CD4-positive, alpha-beta T cell treated with Interleukin-6 for 4 hours (primary cell): ENCODE measurements around the gene TMEM163.

Source experiments
- DNase-seq: peaks from one replicate; pipeline ENCODE4 v3.0.0-alpha.2; 2020; ENCODE audit warnings: mixed read lengths

Gene TMEM163

DNA sequence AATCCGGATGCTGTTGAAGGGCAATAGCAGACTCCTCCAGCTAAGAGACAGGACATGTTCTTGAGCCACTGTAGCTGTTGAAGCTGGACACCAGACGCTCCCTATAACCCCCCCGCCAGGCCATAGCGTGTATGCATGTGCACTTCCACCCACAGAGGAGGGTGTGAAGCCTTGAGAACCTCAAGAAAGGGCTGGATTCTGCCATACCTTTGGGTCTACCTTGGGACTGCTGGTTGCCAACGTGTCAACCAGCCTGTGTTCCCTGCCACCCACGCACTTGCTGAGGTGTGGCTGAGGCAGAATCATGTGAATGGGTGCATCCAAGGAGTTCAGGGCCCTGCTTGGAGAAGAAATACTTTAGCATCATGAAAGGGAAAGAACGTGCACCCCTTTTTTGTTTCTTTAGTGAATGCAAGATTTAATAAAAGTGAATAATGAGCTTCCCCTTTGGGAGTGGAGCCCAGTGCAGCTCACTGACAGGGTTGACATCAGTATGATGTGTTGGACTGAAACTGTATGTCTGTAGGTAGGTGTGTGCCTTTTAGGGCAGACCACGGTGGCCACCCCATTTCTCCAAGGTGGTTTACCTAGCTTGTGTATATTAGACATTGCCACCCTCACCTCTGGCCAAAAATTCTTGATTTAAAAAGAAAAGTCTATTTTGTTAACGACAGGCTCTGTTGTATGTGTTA, 266.6 kb downstream of the TMEM163 start:
- DNase-seq = no peak

DNA sequence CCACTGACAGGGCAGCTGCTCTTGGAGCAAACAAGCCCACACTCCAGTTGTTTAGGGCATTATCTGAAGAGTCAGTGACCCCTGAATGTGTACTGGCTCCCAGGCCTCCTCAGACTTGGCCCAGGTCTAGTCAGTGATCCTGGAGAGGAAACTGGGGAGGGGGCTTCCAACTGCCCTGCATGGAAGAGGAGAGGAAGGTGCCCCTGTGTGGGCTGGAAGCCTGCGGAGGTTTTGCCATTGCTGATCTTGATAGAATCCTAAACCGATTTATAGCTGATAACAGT, 267.5 kb downstream of the TMEM163 start:
- no peak for DNase-seq

DNA sequence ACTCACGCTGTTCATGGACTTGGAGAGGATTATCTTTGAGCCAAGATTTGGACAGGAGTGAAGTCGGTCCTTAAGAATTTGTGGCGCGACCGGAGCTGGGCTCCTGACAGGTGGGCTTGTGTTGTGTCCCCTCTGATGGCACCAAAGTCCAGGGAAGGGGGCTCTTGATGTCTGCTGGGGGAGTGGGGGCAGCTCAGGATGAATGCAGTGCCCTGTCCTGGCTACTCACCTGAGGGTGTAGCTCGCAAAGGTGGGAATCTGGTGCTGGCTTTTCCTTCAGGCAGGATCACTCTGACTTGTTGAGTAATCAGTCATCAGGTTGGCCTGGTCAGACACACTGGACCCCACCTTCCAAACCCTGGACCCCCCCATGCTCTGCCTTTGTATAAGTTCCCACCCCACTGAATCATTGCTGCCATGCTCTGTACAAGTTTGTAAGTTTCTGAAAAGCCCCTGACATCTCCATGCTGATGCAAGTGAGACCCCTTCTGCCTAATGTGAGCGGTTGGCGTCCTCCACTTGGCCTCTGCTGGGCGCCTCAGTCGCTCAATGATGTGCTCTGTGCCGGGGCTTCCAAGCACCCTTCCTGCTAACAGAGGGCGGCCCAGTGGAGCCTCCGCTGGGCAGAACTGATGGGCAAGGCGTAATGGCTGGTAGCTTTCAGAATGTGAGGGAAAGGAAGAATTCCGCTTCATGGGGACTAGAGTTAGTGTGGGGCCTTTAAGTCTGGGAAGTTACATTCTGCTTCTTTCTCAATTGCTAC, 268.9 kb downstream of the TMEM163 start:
- DNase-seq = no peak

DNA sequence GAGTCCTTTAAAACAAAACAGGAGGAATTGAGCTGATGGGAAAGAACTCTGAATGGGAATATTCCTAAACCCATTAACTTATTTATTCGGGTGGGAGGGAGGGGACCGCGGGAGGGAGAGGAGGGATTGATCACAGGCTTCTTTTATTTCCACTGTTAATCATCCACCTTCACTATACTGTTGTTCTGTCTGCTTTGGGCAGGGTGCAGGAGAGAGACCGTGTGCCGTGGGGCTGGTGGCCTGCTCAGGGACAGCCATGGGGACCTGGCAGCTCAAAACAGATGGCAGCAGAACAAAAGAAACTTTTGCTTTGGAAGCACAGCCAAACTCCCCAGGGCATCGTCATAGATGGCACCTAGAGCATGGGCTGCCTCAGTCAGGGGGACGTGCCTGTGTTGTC, 269.6 kb downstream of the TMEM163 start:
- DNase-seq = no peak

DNA sequence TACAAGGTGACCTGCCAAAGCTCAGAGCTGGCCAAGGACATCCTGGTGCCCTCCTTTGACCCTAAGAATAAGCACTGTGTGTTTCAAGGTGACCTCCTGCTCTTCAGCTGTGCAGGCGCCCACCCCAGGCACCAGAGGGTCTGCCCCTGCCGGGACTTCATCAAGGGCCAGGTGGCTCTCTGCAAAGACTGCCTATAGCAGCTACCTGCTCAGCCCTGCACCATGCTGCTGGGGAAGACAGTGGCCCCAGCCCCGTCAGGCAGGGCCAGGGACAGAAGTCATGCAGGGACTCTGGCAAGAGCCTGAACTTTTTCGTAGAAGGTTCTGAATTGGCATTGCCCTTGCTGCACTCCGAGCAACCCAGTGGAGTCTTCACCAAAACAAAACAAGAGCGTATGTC, 270.1 kb downstream of the TMEM163 start:
- no peak for DNase-seq

DNA sequence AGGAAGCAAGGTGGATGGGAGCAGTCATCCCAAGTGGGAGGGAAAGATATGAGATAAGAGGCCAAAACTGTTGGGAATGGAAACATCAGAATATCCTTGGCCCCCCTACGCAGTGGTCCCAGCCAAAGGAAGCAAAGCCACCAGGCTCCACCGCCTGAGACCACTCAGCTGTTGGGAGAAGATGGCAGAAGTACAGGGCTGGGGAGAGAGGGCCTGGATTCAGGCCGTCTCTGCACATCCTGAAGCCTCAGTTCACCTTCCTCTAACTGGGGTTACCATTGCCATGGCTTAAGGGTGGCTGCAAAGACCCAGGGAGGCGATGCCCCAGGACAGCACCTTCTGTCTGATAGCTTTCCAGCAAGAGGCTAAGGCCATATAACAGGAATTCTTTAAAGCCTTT, 271.1 kb downstream of the TMEM163 start:
- DNase-seq = no peak

DNA sequence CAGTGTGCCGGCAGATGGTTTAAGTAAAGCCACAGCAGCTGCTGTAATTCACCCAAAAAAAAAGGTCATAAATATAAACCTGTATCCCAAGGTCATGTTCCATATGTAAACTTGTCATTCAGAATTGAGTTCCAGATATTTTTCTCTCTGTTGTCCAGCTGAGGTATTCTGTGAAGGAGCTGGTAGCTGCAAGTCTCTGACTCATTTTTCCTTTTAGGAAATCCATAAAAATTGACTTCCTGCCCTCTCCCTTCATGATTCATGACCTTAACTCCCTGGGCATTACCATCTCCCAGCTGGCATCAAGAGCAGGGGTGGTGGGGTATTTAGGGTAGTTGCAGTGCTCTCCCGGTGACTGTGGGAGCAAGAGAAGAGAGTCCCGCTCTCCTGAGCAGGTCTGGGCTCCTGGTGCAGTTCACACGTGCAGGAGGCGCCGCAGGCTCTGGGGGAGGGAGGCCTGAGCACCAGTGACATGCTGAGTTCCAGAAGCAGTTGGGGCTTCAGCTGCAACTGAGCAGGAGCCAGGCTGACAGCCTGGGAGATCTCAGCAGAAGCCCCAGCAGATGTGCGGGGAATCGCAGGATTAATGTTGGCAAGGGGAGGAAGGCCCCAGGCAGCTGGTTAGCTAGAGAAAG, 272.3 kb downstream of the TMEM163 start:
- no peak for DNase-seq

DNA sequence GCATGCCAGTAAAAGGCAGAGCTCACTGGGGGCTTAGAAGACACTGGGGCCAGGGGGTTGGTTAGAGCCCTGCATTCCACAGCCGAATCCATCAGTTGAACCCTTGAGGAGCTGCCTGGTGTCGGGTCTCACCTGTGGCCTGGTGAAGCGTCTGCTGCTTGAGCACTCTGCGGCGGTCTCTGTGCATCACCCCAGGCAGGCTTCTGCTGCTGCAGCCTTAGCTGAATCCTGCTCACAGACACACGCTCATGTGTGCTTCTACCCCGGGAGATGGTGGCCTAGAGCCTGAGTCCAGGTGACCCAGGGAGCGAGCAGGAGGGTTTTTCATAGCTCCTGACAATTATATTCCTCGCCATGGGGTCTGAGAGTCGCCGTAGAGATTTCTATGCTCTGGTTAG, 272.8 kb downstream of the TMEM163 start:
- DNase-seq = no peak

DNA sequence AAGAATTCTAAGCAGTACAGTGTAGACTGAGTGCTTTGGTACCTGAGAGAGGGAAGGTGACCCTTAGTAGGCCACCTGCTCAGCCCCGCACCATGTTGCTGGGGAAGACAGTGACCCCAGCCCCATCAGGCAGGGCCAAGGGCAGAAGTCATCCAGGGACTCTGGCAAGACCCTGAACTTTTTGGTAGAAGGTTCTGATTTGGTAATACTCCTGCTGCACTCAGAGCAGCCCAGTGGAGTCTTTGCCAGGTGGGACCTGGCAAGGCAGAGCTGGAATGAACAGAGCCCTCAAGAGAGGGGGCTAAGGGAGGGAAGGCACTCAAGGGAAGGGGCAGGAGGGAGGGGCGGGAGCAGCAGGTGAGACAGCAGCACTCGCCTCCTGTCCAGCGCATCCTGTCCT, 273.7 kb downstream of the TMEM163 start:
- no peak for DNase-seq

DNA sequence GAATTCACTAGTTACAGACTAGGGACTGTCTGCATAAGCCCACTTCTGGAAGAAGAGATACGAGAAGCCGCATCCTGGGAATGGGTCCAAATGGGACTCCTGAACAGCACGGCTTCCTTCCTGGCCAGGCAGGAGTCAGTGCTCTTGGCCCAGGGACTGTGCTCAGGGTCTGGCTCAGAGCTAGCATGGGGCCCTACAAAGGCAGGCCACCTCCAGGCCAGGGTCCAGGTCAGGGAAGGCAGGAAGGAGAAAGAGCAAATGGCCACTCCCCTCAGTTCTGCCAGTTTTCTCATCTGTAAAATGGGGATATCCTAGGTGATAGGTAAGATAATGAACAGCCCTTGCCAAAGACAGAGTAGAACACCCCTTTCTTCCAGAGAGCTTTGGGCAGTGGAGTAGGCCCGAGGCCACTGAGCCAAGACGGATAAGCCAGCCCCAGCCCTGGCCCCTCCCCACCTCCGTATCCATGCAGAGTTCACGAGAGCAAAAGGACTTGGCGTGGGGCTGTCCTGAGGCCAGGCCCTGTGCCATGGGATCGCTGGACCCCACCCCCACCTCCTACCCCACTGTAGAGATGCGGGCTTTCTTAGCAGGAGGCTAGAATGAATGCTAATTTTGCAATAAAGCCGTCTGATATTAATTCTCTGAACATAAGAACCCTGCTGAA, 274.9 kb downstream of the TMEM163 start:
- DNase-seq = no peak

DNA sequence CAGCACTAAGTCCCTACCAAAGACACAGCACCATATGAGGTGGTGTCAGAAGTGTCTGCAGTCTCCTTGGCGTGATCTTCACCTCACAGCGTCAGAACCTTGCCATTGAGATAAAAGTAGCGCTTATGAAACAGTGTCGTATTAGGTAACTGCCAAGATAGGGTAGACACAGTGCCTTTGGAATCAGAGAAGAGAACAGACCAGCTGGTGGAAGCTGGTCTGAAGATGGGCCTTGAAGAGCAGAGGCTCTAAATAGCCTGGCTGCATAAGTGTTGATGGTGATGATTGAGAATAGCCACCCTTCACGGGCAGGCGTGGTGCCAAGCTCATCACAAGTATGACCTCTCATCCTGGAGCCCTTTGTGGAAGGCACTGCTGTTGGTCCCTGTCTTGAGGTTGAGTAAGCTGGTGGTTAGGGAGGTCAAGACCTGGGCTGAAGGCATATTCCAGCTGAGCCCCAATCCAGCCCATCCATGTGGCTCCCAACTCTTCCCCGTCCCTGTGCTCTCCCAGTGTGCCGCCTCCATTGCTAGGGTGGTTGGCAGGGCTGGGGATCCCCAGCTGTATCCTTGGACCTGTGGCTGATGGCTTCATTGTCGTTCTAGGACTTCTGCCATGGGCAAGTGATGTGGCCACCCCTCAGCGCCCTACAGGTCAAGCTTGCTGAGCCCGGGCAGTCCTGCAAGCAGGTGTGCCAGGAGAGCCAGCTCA, 277.5 kb downstream of the TMEM163 start:
- DNase-seq = no peak

DNA sequence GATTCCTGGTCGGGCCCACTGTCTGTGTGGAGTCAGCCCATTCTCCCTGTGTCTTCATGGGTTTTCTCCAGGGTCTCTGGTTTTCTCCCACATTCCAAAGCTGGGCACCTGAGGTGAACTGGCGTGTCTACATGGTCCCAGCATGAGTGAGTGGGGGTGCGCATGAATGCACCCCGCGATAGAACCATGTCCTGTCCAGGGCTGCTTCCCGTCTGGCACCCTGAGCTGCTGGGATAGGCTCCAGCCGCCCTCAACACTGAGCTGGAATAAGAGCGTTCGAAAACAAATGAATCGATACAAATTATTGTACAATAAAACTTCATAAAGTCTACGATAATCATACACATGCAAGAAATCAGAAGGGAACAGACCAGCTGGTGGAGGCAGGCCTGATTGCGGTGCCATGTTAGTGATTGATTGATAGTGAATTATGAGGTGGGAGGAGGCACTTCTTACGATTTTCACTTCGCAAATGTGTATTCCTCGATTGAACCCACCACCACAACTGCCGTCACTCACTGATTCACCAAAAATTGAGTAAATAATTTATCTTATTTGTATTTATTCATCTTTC, 278.4 kb downstream of the TMEM163 start:
- no peak for DNase-seq

DNA sequence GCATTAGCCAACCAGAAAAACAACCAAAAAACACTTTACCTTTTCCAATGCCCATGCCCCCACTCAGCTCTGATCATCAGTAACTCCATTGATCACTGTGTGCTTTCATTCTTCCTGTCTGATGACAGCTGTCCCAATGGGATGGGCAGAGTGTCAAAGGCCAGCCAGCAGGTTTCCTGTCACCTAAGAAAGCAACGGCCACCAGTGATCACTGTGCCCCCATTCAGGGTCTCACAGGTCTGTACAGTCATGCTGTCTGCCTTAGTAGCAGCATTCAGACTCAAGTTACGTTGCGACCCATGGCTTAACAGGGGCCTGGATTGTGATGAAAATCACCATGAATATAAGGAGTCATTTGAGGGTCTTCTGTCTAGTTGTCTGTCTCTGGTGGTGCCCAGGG, 280.4 kb downstream of the TMEM163 start:
- no peak for DNase-seq

DNA sequence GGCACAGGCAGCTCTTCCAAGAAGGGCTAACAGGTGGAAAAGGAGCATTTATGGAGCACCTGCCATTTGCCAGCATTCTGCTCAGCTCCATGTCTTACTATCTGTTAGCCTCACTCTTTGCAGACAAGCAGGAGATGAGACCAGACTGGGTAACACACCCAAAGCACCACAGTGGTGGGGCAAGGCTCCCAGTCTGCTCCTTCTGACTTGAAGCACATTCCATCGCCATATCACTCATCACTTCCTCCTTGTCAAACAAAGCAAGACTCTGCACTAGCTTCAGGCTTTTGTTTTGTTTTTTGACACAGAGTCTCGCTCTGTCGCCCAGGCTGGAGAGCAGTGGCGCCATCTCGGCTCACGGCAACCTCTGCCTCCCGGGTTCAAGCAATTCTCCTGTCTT, 282.1 kb downstream of the TMEM163 start:
- no peak for DNase-seq

DNA sequence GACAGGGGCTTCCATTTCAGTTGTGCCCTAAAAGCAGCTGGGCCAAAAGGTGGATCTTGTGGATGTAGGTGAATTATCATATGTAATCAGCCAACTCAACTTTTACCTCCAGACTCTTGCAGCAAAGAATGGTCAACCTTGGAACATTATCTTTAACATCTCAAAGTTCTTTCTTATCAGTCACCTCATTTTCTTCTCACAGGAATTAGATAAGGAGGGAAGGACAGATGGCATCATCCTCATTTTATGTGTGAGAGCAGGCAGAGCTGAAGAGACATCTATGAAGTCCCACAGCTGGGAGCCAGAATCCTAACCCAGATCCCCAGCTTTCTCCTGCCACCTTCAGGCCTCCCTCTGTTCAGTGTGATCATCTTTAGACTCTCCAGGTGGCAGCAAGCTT, 282.9 kb downstream of the TMEM163 start:
- no peak for DNase-seq

DNA sequence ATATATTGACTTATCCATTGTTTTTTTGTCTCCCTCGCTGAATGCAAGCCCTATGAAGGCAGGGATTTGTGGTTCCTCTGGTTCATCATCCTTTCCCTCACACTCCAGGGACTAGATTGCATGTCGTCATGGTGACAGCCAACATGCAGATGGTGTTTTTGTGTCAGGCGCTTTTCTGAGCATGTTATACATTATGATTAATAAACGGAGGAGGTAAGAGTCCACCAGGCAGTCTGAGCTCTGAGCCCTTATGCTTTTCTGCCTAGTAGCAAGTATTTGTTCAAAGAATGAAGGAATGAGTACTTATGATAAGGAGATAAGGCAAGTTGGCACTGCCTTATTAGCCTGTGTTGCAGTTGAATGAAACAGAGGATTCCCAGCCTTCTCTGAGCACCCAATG, 283.3 kb downstream of the TMEM163 start:
- no peak for DNase-seq

DNA sequence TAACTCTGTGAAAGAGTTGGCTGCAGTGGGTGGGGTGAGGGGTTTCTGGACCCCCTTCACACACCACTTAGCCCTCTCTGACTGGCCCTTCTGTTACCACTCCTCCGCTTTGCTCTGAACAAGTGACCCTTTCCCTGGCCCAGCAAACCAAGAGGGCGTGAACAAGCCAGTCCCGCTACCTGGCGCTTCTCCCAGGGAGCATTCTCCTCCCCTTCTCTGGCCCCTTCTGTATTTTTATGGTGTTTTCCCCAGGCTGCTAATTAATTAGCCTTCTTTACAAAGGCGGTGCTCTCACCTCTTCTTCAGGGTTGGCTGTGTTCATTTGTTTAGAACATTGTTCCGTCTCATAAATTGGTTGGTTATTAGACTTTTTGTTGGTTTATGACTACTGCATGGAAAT, 284.8 kb downstream of the TMEM163 start:
- no peak for DNase-seq

DNA sequence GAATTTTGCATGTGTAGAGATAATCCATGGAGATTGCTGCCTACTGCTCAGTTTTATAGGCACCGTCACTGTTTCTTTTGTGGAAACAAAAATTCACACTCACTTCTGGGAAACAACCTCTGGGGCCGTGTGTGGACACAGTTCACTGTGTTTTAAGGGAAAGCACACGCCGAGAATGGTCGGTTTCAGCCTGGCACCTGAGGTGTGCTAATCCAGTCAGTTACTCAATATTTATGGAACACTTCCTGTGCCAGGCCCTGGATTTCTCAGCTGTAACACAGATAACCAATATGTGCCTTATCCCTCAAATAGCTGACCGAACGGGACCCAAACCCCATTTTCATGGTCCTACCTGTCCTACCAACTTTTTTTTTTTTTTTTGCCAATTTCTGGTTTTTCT, 285.3 kb downstream of the TMEM163 start:
- DNase-seq = no peak

DNA sequence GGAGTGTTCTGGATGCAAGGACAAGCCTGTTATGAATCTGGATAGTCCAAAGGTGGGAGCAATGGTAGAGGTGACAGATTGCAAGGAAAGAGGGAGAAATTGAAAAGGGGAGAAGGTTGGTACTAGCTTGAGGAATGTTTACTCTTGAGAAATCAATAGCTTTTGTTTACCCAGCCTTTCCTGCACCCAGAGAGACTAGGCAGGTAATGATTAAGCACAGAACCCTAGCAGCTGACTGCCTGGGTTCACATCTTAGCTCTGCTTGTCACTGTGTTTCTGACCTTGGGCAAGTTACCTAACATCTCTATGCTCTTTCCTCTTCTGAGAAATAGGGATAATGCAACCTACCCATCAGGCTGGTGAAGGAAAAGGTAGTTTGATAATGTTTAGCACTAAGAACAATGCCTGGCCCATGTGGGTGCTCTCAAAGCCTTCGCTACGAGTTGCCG, 286.3 kb downstream of the TMEM163 start:
- DNase-seq = no peak

DNA sequence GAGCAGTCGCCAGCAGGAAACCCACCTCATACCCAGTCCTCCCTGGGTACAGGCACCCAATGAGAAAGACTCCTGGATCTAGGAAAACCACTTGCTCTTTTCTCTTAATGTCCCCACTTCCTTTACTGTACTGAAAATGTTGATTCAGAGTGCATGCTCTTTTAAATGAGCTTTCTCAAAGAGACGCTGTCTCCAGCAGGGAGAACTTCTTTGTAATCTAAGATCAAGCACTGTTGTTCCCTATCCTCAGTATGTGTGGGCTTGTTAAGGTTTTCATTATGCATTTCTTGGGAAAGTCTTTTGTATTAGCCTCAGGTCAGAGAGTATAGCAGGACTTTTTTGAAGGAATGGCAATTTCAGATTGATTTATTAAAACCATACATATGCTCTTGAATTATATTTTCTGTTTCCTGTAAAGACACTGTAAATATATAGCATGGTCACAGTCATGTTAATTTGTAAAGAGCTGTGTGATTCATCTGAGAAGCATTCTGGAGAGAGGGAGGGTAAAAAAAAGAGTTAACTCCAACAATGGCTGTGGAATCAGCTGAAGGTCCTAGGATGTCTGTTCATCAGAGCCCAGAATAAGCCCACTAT, 286.9 kb downstream of the TMEM163 start:
- DNase-seq = no peak

DNA sequence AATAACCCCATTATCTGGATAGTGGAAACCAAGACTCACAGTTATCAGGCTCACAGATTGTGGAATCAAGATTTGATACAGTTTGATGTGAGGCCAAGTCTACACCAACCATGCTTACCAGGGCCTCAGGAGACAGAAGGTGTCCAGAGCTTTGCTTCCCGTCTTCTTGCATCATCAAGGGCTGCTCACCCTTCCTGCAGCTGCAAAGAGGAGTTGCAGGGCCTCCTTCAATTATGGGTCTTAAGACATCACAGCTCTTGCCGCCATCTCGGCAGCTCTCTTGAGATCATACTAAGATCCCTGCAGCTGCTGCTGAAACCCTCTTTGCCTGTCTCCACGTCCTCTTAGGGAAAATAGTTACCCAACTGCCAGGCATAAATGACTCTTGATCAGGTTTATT, 288.9 kb downstream of the TMEM163 start:
- no peak for DNase-seq

DNA sequence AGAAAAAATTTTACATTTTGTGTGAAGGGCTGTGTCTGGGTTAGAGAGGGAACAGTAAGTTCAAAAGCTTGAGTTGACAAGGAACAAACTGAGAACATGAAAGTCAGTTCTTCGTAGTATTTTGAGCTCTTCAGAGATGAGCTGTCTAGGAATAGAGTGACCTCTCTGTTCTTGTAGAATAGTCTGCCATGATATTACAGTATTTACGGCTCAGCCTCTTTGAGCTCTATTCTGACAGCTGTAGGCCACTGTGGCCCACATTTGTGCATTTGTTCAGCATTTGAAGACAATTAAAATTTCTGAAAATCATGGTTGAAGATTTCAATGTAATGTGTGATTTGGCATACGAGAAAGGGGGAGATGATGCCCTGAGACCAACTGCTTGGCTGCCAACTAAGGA, 292.1 kb downstream of the TMEM163 start:
- DNase-seq = no peak
